NOMO-1 (cell line): ENCODE measurements around the gene UBE2L3.
"Not testable (repeated sequence)": the region's sequence is repeated elsewhere in the genome, so short reads cannot be mapped to it uniquely, and the experiment has no call there.

Experiments used
- DNase-seq, 2 experiments: peaks; one replicate each; lab custom pipeline; 2025; ENCODE audit not compliant: unreplicated experiment in 2 of 2; lab: John Stamatoyannopoulos, UW

Gene UBE2L3

DNA sequence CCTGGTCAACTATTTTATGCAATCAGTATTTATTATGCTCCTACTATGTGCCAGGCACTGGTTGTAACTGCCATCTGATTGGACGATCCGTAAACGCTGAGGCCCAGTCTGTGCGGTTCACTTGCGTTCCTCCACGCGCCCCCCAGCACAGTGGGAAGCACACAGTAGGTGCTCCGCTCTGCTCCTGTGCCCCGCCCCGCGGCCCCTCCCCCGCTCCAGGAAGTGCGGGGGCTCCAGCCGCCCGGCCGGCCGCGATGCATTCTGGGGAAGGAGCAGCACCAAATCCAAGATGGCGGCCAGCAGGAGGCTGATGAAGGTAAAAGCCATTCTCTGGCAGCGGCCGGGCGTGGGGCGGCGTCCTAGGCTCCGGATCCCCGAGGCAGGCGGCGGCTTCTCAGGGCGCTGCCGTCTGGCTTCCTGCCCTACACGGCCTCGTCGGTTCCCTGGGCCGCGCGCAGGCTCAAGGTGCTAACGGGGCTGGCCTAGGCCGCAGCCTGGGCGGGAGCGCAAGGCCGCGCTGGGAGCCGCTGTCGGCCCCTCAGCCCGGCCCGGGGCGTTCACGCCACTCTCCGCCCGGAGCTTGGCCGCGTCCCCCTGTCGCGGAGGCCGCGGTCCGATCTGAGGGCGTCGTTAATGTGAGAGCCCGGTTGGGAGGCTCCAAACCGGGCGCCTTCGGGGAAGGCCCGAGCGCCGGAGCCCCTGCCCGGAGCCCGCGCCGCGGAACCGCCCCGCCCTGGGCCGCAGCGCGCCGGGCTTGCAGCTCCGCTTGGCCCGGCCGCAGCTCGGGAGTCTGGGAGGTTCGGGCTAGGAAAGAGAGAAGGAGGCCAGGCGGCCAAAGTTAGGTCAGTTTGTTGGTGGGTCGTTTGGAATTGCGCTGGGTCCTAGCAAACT, at the start of gene UBE2L3:
Gene UBE2L3 (plus strand): TSS at position 259 of the 891 bp plus-strand sequence. CDS start 31 bp downstream, at position 290.
- peak; percentile 72 to 85 for DNase-seq

DNA sequence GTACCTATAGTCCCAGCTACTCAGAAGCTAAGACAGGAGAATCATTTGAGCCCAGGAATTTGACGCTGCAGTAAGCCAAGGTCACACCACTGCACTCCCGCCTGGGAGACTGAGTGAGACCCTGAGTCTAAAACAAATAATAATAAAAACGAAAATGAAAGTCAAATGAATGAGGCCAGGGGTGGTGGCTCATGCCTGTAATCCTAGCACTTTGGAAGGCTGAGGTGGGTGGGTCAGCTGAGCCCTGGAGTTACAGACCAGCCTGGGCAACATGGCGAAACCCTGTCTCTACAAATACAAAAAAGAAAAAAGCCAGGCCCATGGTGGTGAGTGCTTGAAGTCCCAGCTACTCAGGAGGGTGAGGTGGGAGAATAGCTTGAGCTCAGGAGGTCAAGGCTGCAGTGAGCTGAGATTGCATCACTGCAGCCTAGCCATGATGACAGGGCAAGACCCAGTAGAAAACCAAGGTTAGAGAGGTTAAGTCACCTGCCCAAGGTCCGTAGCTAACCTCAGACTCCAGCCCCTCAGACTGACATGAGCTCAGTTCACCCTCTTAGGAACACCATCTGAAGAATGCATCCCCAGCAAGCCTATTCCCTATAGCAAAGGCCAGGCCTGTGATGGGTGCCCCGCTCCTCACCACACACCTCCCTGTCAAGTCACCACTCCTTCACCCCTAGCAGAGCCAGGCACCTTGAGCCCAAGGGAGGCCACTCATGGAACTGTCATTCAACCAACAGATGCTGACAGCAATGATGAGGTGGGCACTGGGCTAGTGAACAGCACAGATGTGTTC, 40.6 kb upstream of the UBE2L3 start:
- DNase-seq, result not testable (repeated sequence)

DNA sequence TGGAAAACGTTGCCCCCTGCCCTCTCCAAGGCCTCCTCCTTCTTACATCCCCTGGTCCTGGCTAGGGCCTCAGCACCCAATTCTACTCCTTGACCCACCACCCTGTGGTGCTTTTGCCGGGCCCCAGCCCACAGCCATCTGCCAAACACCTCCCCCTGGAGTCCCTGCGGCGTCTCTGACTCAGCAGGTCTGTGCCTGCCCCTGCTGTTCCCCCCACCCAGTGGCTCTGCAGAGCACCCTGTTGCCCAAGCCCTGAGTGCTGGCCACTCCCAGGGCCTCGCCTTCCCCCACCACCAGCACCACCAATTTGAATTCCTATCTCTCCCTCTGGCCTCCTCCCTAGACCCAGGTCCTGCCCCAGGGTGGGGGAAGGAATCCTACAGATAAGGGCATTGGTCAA, 36.0 kb upstream of the UBE2L3 start:
- not testable (repeated sequence) for DNase-seq

DNA sequence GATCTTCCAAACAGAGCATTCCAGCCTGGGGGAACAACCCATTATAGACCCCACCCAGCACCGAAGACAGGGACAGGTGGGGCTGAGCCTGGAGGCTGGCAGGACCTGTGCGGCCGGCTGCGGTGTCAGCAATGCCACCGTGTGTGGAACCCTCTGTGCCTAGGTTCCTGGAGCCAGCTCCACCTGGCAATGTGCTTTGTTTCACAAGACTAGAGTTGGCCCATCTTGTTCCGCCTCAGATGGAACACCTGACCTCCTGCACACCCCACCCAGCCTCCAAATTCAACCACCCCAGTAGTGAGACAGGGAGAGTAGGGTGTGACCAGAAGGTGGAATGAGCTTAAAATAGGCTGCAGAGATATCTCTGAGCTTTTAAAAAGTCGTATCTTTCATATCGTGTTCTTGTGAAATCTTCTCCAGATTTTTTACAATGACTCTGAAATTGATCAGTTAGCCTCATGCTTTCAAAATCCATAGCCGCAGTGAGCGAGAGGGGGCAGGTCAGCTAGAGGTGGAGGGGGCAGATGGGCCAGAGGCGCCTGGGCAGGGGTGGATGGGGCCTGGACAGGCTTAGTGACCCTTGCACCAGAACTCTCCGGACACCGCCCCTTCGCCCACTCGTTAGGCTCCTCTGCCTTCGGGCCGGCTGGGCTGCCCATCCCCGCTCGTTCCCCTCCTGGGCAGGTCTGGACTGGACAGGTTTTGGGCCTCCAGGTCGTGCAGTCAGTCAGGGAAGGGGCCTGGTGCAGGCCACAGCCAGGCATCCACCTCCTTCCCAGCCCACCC, 34.5 kb upstream of the UBE2L3 start:
- not testable (repeated sequence) for DNase-seq

DNA sequence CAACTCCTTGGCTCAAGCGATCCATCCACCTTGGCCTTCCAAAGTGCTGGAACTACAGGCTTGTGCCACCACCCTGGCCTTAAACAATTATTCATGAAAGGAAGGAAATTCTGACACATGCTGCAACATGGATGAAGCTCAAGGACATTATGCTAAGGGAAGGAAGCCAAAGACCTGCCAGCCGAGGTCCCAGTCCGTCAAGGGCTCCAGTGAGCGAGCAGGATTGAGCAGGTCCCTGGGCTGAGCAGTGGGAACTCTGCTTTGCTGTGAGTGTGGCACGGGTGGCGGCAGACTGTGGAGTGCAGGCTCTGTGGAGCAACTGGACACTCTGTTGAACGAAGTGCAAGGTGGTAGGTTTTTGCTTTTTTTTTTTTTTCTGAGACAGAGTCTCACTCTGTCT, 27.7 kb upstream of the UBE2L3 start:
- not testable (repeated sequence) for DNase-seq

DNA sequence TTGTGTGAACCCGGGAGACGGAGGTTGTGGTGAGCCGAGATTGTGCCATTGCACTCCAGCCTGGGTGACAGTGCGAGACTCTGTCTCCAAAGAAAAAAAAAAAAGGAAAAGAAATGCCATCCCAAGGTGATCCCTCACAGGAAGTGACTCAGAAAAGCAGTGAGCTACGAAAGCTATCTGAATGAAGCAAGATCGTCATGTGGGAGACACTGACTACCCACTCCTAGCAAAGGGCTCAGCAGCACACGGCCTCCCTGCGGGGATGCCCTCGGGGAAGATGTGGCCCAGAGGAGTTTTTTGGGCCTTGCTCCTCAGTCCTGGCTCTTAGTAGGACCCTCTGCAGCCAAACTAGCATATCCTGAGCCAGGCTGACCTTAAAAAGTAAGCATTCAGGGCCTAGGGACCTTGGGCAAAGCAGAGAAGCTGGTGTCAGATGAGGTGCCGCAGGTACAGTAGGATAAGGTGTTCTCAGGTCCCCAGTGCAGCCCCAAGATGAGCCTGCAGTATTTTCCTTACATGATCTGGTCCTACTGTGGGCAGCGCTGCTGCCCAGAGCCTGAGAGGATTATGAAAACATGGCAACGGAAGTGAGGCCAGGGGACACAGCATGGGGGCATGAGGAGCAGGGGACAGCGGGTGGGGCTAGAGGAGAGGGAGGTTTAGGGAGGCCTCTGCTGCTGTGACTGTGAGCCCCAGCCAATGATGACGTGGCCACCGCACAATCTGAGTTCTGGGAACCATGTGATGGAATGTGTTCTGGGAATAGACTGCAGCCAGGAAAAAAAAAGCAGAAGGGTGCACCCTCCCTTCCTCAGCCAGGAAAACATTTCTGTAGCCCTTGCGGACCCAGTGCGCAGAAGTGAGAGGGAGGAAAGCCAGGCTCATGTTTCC, 22.8 kb upstream of the UBE2L3 start:
- not testable (repeated sequence) for DNase-seq

DNA sequence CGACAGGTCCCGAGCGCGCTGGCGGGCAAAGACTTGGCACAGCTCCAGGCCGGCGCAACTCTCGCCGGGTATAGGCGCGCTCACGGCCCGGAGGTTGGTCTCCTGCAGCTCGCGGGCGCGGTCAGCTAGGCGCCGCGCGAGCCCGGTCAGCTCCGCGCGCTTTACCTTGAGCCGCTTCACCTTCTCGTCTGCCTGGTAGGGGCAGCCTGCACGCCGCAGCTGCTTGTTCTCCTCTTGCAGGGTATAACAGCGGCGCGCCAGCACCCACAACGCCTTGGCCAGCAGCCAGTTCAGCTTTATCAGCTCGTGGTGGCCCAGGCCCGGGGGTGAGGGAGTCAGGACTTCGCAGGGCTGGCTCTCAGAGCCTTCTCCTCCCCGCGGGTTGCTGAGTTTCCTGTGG, 18.0 kb upstream of the UBE2L3 start:
- not testable (repeated sequence) for DNase-seq

DNA sequence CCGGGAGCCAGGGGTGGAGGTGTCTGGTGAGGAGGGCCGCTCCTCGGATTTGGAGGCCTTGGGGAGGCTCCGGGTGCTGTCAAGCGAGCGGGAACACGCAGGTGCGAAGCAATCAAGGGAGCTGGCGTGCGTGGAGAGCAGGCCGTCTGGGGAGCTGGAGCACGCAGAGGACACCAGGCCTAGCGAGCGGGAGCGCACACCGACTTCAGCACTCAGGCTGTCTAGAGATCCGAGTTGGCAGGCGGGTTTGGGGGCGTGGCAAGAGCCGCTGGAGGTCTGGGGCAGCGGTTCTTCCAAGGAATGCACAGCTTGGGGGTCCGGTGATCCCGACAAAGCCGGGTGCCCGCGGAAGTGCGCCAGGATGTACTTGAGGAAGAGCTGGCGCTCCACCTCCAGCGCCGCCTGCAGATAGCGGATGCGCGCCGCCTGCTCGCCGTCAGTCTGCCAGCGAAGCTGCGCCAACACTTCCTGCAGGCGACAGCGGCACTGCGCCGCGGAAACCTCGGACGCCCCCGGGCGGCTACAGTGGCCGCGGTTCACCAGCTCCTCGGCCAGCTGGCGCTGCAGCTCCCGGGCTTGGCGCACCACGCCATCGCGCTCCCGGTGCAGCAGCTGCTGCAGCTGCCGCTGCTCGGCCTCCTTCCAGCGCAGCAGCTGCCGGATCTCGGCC, 17.4 kb upstream of the UBE2L3 start:
- not testable (repeated sequence) for DNase-seq

DNA sequence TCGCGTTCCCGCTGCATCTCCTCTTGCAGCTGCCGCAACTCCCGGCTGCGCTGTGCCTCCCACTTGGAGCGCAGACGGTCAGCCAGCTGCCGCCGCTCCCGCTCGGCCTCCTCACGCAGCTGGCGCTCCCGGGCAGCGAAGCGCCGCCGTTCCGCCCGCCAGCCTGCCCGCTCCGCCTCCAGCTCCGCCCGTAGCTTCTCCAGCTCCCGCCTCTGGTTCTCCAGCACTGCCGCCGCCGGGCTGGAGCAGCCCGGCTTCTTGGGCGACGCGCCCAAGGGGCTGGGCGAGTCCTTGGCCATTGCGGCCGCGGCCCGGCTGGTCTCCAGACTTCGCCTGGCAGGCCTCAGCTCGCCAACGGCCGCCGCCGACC, 16.9 kb upstream of the UBE2L3 start:
- DNase-seq, result not testable (repeated sequence)

DNA sequence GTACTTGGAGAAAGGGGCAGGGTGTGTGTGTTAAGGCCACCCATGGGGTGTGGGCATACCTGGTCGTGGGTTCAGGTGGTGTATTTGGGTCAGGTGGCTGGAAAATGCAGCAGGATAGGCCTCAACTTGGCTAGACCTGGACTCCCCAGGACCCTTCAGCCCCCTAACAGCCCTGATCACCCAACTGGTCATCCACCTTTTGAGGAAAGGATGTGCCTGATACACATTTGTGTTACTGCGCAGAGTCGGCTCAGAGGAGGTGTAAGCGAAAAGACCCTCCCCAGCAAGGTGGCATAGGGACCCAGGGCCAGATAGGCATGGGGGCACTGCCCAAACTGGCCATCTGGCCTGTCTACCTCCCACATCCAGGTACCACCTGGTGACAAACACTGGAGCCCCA, 16.2 kb upstream of the UBE2L3 start, which contains the start of gene RIMBP3C:
Gene RIMBP3C (minus strand): TSS at position 101 of the 400 bp plus-strand sequence. CDS start 485 bp downstream, outside the sequence.
- DNase-seq, result not testable (repeated sequence)

DNA sequence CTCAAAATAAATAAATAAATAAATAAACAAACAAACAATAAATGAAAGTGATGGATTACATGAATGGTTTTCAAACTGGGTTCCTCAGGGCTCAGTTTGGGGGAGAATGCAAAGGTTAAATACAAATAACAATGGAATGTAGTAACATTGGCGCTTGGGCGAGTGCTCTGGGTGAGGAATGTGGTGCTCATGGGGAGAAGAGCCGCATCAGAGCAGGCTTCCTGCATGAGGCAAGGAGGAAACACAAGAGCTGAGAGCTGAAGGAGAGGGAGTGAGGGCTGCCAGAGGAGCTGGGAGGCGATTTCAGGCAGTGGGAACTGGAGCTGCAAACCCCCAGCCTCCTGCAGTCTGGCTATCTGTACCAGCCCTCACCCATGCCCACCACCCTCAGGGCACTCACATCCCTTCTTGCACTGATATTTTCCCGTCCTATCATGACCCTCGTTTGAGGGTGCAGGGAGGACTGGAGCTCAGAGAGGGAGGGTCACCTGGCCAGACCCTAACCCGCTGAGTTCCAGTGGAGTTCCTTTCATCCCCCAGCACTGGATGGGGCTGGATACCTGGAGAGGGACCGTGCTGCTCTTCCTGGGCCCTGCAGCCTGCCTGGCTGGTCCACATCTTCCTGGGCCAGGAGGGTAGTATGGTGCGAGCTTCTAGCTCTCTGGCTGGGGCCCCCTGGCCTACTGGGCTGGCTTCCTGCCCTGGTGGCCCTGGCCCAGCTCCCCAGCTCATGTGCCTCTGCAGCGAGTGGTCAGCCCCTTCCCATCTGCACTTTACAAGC, 8.0 kb upstream of the UBE2L3 start:
- DNase-seq, result not testable (repeated sequence)

DNA sequence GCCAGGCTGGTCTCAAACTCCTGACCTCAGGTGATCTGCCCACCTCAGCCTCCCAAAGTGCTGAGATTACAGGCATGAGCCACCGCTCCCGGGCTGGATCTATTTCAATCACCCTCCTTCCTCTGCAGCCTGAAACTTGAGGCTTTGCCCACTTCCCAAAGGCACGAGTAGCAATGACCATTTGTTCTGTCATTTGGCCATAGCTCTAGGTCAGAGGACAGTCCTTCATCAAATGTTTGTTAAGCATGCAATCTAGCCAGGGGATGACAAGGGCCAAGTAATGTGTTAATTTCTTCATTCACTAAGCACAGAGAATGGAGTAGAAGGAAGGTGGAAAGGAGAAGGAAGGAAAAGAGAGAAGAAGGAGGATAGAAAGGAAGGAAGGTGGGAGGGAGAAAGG, 6.9 kb upstream of the UBE2L3 start:
- not testable (repeated sequence) for DNase-seq

DNA sequence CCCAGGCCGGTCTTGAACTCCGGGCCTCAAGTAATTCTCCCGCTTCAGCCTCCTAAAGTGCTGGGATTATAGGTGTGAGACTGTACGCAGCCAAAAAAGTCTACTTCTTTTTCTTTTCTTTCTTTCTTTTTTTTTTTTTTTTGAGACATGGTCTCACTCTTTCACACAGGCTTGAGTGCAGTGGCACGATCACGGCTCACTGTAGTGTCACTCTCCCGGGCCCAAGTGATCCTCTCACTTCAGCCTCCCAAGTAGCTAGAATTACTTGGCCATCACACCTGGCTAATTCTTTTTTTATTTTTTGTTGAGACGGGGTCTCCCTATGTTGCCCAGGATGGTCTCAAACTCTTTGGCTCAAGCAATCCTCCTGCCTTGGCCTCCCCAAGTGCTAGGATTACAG, 3.6 kb upstream of the UBE2L3 start:
- DNase-seq, result no peak

DNA sequence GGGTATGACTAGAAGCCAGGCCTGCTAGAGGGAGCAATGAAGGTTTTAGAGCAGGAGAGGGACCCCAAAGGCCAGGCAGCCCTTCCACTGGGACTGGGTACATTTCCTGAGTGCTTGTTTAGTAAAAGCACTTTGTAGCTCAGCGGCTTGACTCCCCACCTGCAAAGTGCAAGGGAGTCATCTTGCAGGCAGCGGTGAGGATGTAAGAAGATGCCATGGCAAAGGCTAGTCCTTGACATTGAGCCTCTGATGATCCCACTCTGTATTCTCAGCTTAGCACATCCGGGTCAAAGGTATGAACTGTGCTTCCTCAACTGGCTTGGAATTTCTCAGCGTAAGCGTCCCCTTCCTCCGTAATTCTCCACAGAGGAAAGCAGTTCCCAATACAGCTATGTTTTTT, 3.1 kb upstream of the UBE2L3 start:
- DNase-seq, result no peak

DNA sequence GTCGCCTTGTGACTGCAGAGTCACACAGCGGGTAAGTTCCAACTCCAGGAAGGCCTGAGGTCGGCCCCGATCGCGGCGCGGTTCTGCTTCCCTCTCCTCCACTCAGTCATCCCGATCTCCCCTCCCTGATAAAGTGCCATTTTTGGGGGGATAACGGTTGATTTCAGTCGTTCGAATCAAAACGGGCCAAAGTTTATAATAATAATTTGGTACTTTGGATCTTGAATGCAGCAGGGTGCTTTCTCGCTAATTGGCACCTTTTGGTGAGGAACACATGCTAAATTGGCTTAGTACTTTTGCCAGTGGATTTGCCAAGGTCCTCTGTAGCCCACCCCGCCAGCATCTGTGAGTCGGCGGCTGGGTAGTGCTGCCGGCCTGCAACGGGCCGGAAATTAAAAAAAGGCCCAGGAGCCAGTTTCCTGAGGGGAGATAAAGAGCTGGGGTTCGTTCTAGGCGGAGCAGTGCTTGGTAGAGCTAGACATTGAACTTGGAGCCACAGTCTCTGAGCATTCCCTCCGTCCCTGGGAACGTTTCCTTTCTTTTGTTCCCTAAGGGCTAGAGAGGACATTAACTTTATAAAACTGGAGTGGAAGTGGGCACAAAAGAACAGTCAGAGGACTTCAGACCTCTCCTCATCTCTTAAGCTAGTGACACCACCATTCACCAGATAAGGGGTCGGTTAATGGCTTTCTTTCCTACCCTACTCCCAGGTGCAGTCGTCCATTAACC, 997 bp downstream of the UBE2L3 start:
- peak in 1 of 2 experiments; percentile 25 for DNase-seq

DNA sequence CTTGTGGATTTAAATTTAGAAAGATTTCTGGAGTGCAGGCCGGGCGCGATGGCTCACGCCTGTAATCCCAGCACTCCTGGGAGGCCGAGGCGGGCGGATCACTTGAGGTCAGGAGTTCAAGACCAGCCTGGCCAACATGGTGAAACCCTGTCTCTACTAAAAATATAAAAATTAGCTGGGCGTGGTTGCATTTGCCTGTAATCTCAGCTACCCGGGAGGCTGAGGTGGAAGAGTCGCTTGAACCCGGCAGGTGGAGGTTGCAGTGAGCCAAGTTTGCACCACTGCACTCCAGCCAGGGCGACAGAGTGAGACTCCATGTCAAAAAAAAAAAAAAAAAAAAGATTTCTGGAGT, 1.5 kb downstream of the UBE2L3 start:
- not testable (repeated sequence) for DNase-seq

DNA sequence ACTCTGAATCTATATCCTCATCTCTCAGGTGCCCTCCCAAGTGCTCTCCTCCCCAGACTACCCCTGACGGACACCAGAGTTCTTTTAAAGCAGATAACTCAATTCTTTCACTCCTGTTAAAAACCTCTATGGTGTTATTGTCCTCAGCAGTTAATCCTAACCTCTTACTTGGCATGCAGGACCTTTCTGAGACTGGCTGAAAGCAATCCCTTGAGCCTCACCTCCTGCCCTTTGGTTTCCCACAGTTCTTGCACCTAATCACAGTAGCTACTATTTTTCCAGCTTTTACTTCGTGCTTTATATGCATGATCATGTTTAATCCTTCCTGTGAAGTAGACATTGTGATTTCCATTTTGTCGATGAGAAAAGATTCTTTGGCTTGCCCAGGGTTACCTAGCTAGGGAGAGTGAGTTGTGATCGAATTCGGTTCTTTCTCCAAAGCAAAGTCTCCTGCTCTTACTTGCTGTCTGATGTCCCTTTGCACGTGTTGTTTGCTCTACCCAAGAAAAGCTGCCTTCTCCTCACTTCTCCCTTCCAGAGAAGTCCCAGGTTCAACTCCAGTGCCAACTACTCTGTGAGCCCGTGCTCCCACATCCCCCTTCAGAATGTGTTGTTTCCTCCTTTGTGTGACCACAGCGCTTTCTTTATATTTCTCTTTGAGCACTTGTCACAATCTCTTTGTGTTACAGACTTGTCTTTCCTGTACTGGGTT, 2.1 kb downstream of the UBE2L3 start:
- peak; percentile 29 to 69 for DNase-seq
